ENCODE data around the gene CAMTA1. TPM values are rescaled to one million over a fixed set of nuclear protein-coding genes. Genes with fewer than 3 reads are reported as not detected.
A peak's percentile ranks its signal among the peaks of the same experiment; 100 is the strongest.

CAMTA1 gene
- total RNA-seq, 2 donors from 2014 or later, result 100 to 102 TPM

GRCh38 chr1:7538849-7539768, 753.9 kb downstream of the CAMTA1 start:
- Histone ChIP-seq H3K27ac (no peak overlapping the region), H3K27me3 (replicated peaks; ENCODE audit: insufficient read depth) (no peaks in the 10 kb centered on the region), H3K36me3 (no peaks in the 10 kb centered on the region), H3K4me3 (no peak overlapping the region), H3K9me3 (no peaks in the 10 kb centered on the region), H3K4me1 (replicated peaks) (no peaks in the 10 kb centered on the region)
- 73% methylated on average over 10 of the region's 10 CpGs for WGBS
- TF ChIP-seq CTCF (IDR thresholded peaks at IDR 0.05), result no peak
- TF ChIP-seq POLR2A (IDR thresholded peaks at IDR 0.05), result no peak
- TF ChIP-seq POLR2AphosphoS5 (IDR thresholded peaks at IDR 0.05), result no peak
- DNase-seq (ENCODE audit: low spot score), result no peak
- intact Hi-C loops (cut with DNase I), result no loop called here

GRCh38 chr1:7539769-7540175, 754.5 kb downstream of the CAMTA1 start:
- intact Hi-C loops (cut with DNase I), result no loop called here
- 56% methylated on average over 7 of the region's 7 CpGs for WGBS
- Histone ChIP-seq H3K9me3 (no peaks in the 10 kb centered on the region), H3K4me3 (no peak overlapping the region), H3K36me3 (no peaks in the 10 kb centered on the region), H3K4me1 (replicated peaks) (no peaks in the 10 kb centered on the region), H3K27ac (no peak overlapping the region), H3K27me3 (replicated peaks; ENCODE audit: insufficient read depth) (no peaks in the 10 kb centered on the region)
- DNase-seq (ENCODE audit: low spot score), result no peak
- no peak for TF ChIP-seq POLR2A (IDR thresholded peaks at IDR 0.05)
- peak in 2 of 4 experiments; percentile 14 to 38 for TF ChIP-seq CTCF (IDR thresholded peaks at IDR 0.05)

- no peaks in the 10 kb centered on the region for H3K4me1 ChIP-seq (replicated peaks)
- WGBS, result 76% methylated on average over 7 of the region's 7 CpGs
- H3K27ac ChIP-seq, result no peak overlapping the region
- intact Hi-C loops (cut with DNase I), result no loop called here
- no peaks in the 10 kb centered on the region for H3K36me3 ChIP-seq
- no peak for DNase-seq (ENCODE audit: low spot score)
- no peak for TF ChIP-seq POLR2A (IDR thresholded peaks at IDR 0.05)
- no peak overlapping the region for H3K4me3 ChIP-seq
- no peaks in the 10 kb centered on the region for H3K9me3 ChIP-seq
- H3K27me3 ChIP-seq (replicated peaks; ENCODE audit: insufficient read depth), result no peaks in the 10 kb centered on the region
Measured at GRCh38 chr1:7540816-7541215, 755.6 kb downstream of the CAMTA1 start.

- 75% methylated on average over 11 of the region's 11 CpGs for WGBS
- H3K4me1 ChIP-seq (replicated peaks), result no peaks in the 10 kb centered on the region
- no peaks in the 10 kb centered on the region for H3K9me3 ChIP-seq
- TF ChIP-seq POLR2AphosphoS5 (IDR thresholded peaks at IDR 0.05) (no peak), CTCF (IDR thresholded peaks at IDR 0.05) (no peak), POLR2A (IDR thresholded peaks at IDR 0.05) (no peak)
- H3K36me3 ChIP-seq, result no peaks in the 10 kb centered on the region
- H3K27me3 ChIP-seq (replicated peaks; ENCODE audit: insufficient read depth), result no peaks in the 10 kb centered on the region
- no peak for DNase-seq (ENCODE audit: low spot score)
- no peak overlapping the region for H3K4me3 ChIP-seq
- no peak overlapping the region for H3K27ac ChIP-seq
- intact Hi-C loops (cut with DNase I), result no loop called here
Measured at GRCh38 chr1:7541629-7542028, 756.4 kb downstream of the CAMTA1 start.

- Histone ChIP-seq H3K4me3 (no peak overlapping the region), H3K27me3 (replicated peaks; ENCODE audit: insufficient read depth) (no peaks in the 10 kb centered on the region), H3K9me3 (no peaks in the 10 kb centered on the region), H3K36me3 (no peaks in the 10 kb centered on the region), H3K4me1 (replicated peaks) (no peaks in the 10 kb centered on the region), H3K27ac (no peak overlapping the region)
- TF ChIP-seq POLR2AphosphoS5 (IDR thresholded peaks at IDR 0.05), result no peak
- TF ChIP-seq POLR2A (IDR thresholded peaks at IDR 0.05), result no peak
- no peak for TF ChIP-seq CTCF (IDR thresholded peaks at IDR 0.05)
- intact Hi-C loops (cut with DNase I), result no loop called here
- WGBS, result 64% methylated on average over 3 of the region's 3 CpGs
- no peak for DNase-seq (ENCODE audit: low spot score)
Measured at GRCh38 chr1:7543718-7544090, 758.5 kb downstream of the CAMTA1 start.

Data from prostate gland (tissue), 2 donors.